BLaER1 treated with 17β-estradiol and CSF1 and Interleukin-3, amounts not matched to agents 10 nM and 100 nM (cell line): Measurements from ENCODE around the gene TCF25.

Source experiments
- H3K27ac ChIP-seq, 11 experiments: shearing (Covaris generic); formaldehyde crosslinking; 2 replicates each; pipeline ENCODE4 v1.8.1; 2022
- H3K27me3 ChIP-seq, 11 experiments: shearing (Covaris generic); formaldehyde crosslinking; 2 replicates each; pipeline ENCODE4 v1.8.1; 2022
- H3K36me3 ChIP-seq, 11 experiments: shearing (Covaris generic); formaldehyde crosslinking; 2 replicates each; pipeline ENCODE4 v1.8.1; 2022
- H3K4me1 ChIP-seq, 10 experiments: shearing (Covaris generic); formaldehyde crosslinking; 2 replicates each; pipeline ENCODE4 v1.8.1; 2022
- H3K4me2 ChIP-seq, 11 experiments: shearing (Covaris generic); formaldehyde crosslinking; 2 replicates each; pipeline ENCODE4 v1.8.1; 2022
- H3K4me3 ChIP-seq, 10 experiments: shearing (Covaris generic); formaldehyde crosslinking; 2 replicates each; pipeline ENCODE4 v1.8.1; 2022
- H3K9ac ChIP-seq, 11 experiments: shearing (Covaris generic); formaldehyde crosslinking; 2 replicates each; pipeline ENCODE4 v1.8.1; 2022
- H3K9me3 ChIP-seq, 11 experiments: shearing (Covaris generic); formaldehyde crosslinking; replicated peaks in 1 of 11; 2 replicates each; pipeline ENCODE4 v1.8.1; 2022
- H4K20me1 ChIP-seq, 11 experiments: shearing (Covaris generic); formaldehyde crosslinking; 2 replicates each; pipeline ENCODE4 v1.8.1; 2022
- Cebpa-rat ChIP-seq, 11 experiments: shearing (Covaris generic); IDR thresholded peaks; 2 replicates each; pipeline ENCODE4 v1.8.1; 2022

TCF25 gene

GRCh38 chr16:89938175-89938885, 64.9 kb downstream of the TCF25 start:
- Histone ChIP-seq H4K20me1 (peaks cover 0 to 36% (median 0%) of the 10 kb centered on the region in 11 experiments; a peak in 7 of 22 replicates), H3K36me3 (peaks cover 13 to 36% (median 31%) of the 10 kb centered on the region in 11 experiments; a peak in 21 of 22 replicates), H3K27ac (no peak overlapping the region), H3K4me1 (peaks cover 6 to 37% (median 19%) of the 10 kb centered on the region in 10 experiments; a peak in 18 of 20 replicates), H3K4me3 (no peak overlapping the region), H3K9ac (no peak overlapping the region), H3K9me3 (no peaks in the 10 kb centered on the region), H3K27me3 (no peaks in the 10 kb centered on the region; a peak in 1 of 22 replicates), H3K4me2 (no peak overlapping the region)
- TF ChIP-seq Cebpa-rat (IDR thresholded peaks at IDR 0.05), result no peak

- Histone ChIP-seq H3K4me2 (0 out of 22 replicates have a peak overlapping the region, but pooled peaks of 1 of the 11 experiments have one; percentile 7), H3K36me3 (no peaks in the 10 kb centered on the region), H3K9me3 (no peaks in the 10 kb centered on the region), H3K9ac (no peak overlapping the region), H3K27me3 (peaks cover 0 to 23% (median 11%) of the 10 kb centered on the region in 11 experiments; a peak in 17 of 22 replicates), H4K20me1 (peaks cover 0 to 13% (median 7%) of the 10 kb centered on the region in 11 experiments; a peak in 15 of 22 replicates), H3K4me3 (no peak overlapping the region), H3K4me1 (peaks cover 19 to 53% (median 37%) of the 10 kb centered on the region in 10 experiments), H3K27ac (no peak overlapping the region)
- no peak for TF ChIP-seq Cebpa-rat (IDR thresholded peaks at IDR 0.05)
Measured at GRCh38 chr16:89944773-89945172, 71.4 kb downstream of the TCF25 start.

- no peak overlapping the region for H3K4me2 ChIP-seq
- H4K20me1 ChIP-seq, result peaks cover 0 to 22% (median 15%) of the 10 kb centered on the region in 11 experiments; a peak in 16 of 22 replicates
- H3K9ac ChIP-seq, result no peak overlapping the region
- H3K36me3 ChIP-seq, result no peaks in the 10 kb centered on the region
- H3K4me3 ChIP-seq, result no peak overlapping the region
- H3K9me3 ChIP-seq, result no peaks in the 10 kb centered on the region
- peaks cover 0 to 23% (median 11%) of the 10 kb centered on the region in 11 experiments; a peak in 17 of 22 replicates for H3K27me3 ChIP-seq
- TF ChIP-seq Cebpa-rat (IDR thresholded peaks at IDR 0.05), result no peak
- H3K27ac ChIP-seq, result no peak overlapping the region
- peaks cover 22 to 52% (median 41%) of the 10 kb centered on the region in 10 experiments for H3K4me1 ChIP-seq
Measured at GRCh38 chr16:89945654-89946053, 72.3 kb downstream of the TCF25 start.

- no peak for TF ChIP-seq Cebpa-rat (IDR thresholded peaks at IDR 0.05)
- no peak overlapping the region for H3K4me2 ChIP-seq
- no peaks in the 10 kb centered on the region for H3K36me3 ChIP-seq
- H3K9me3 ChIP-seq, result no peaks in the 10 kb centered on the region
- H3K4me1 ChIP-seq, result peaks cover 22 to 45% (median 37%) of the 10 kb centered on the region in 10 experiments
- H3K27me3 ChIP-seq, result peaks cover 0 to 23% (median 11%) of the 10 kb centered on the region in 11 experiments; a peak in 17 of 22 replicates
- H3K9ac ChIP-seq, result no peak overlapping the region
- no peak overlapping the region for H3K4me3 ChIP-seq
- peaks cover 2 to 29% (median 22%) of the 10 kb centered on the region in 11 experiments; a peak in 16 of 22 replicates for H4K20me1 ChIP-seq
- no peak overlapping the region for H3K27ac ChIP-seq
Measured at GRCh38 chr16:89946515-89946914, 73.1 kb downstream of the TCF25 start.

GRCh38 chr16:89949121-89949742, 75.8 kb downstream of the TCF25 start:
- Histone ChIP-seq H3K27me3 (peaks cover 0 to 23% (median 11%) of the 10 kb centered on the region in 11 experiments; a peak in 17 of 22 replicates), H3K9ac (peak overlapping the region; percentile 63 to 89 (median 77)), H3K4me2 (peak overlapping the region; percentile 95 to 99 (median 98)), H3K36me3 (no peaks in the 10 kb centered on the region), H3K27ac (peak overlapping the region in 6 of 11 experiments; percentile 27 to 55 (median 36); a peak in 3 of 22 replicates), H3K4me3 (peak overlapping the region; percentile 65 to 78 (median 70)), H3K4me1 (peaks cover 33 to 52% (median 36%) of the 10 kb centered on the region in 10 experiments), H3K9me3 (no peaks in the 10 kb centered on the region), H4K20me1 (peaks cover 23 to 55% (median 48%) of the 10 kb centered on the region in 11 experiments; a peak in 20 of 22 replicates)
- TF ChIP-seq Cebpa-rat (IDR thresholded peaks at IDR 0.05), result no peak

GRCh38 chr16:89949756-89950155, 76.4 kb downstream of the TCF25 start:
- H4K20me1 ChIP-seq, result peaks cover 27 to 60% (median 51%) of the 10 kb centered on the region in 11 experiments; a peak in 20 of 22 replicates
- peaks cover 0 to 5% (median under 1%) of the 10 kb centered on the region in 11 experiments; a peak in 7 of 22 replicates for H3K36me3 ChIP-seq
- no peak overlapping the region for H3K27ac ChIP-seq
- H3K4me1 ChIP-seq, result peaks cover 38 to 57% (median 41%) of the 10 kb centered on the region in 10 experiments
- H3K4me3 ChIP-seq, result peak overlapping the region; percentile 65 to 78 (median 70)
- peaks cover 0 to 23% (median 11%) of the 10 kb centered on the region in 11 experiments; a peak in 17 of 22 replicates for H3K27me3 ChIP-seq
- H3K4me2 ChIP-seq, result peak overlapping the region; percentile 95 to 99 (median 98)
- no peak for TF ChIP-seq Cebpa-rat (IDR thresholded peaks at IDR 0.05)
- H3K9me3 ChIP-seq, result no peaks in the 10 kb centered on the region
- H3K9ac ChIP-seq, result peak overlapping the region in 10 of 11 experiments; percentile 63 to 89 (median 78); a peak in 17 of 22 replicates

GRCh38 chr16:89951509-89951908, 78.1 kb downstream of the TCF25 start:
- Histone ChIP-seq H4K20me1 (peaks cover 30 to 70% (median 58%) of the 10 kb centered on the region in 11 experiments; a peak in 20 of 22 replicates), H3K36me3 (peaks cover 3 to 18% (median 10%) of the 10 kb centered on the region in 11 experiments; a peak in 12 of 22 replicates), H3K9me3 (no peaks in the 10 kb centered on the region), H3K4me2 (no peak overlapping the region), H3K4me3 (no peak overlapping the region), H3K9ac (no peak overlapping the region), H3K27ac (no peak overlapping the region), H3K4me1 (peaks cover 45 to 63% (median 57%) of the 10 kb centered on the region in 10 experiments), H3K27me3 (peaks cover 0 to 23% (median 11%) of the 10 kb centered on the region in 11 experiments; a peak in 17 of 22 replicates)
- no peak for TF ChIP-seq Cebpa-rat (IDR thresholded peaks at IDR 0.05)

GRCh38 chr16:89952049-89952448, 78.7 kb downstream of the TCF25 start:
- Histone ChIP-seq H3K9me3 (no peaks in the 10 kb centered on the region), H3K27me3 (peaks cover 0 to 20% (median 10%) of the 10 kb centered on the region in 11 experiments; a peak in 17 of 22 replicates), H3K36me3 (peaks cover 4 to 23% (median 10%) of the 10 kb centered on the region in 11 experiments; a peak in 12 of 22 replicates), H3K4me2 (no peak overlapping the region; a peak in 1 of 22 replicates), H3K27ac (no peak overlapping the region), H4K20me1 (peaks cover 30 to 76% (median 58%) of the 10 kb centered on the region in 11 experiments; a peak in 20 of 22 replicates), H3K9ac (0 out of 22 replicates have a peak overlapping the region, but pooled peaks of 1 of the 11 experiments have one; percentile 22), H3K4me3 (no peak overlapping the region), H3K4me1 (peaks cover 51 to 69% (median 62%) of the 10 kb centered on the region in 10 experiments)
- TF ChIP-seq Cebpa-rat (IDR thresholded peaks at IDR 0.05), result no peak
